ENCODE results near the gene CTU2. TPM values are rescaled to one million over a fixed set of nuclear protein-coding genes. Genes with fewer than 3 reads are reported as not detected.

The CTU2 gene
- total and polyA plus RNA-seq, 9 of the 15 experiments (the other 6 are each of a cell fraction or from before 2014, with no cell fraction given): 1.3 to 105 (median 23.2) TPM

DNA sequence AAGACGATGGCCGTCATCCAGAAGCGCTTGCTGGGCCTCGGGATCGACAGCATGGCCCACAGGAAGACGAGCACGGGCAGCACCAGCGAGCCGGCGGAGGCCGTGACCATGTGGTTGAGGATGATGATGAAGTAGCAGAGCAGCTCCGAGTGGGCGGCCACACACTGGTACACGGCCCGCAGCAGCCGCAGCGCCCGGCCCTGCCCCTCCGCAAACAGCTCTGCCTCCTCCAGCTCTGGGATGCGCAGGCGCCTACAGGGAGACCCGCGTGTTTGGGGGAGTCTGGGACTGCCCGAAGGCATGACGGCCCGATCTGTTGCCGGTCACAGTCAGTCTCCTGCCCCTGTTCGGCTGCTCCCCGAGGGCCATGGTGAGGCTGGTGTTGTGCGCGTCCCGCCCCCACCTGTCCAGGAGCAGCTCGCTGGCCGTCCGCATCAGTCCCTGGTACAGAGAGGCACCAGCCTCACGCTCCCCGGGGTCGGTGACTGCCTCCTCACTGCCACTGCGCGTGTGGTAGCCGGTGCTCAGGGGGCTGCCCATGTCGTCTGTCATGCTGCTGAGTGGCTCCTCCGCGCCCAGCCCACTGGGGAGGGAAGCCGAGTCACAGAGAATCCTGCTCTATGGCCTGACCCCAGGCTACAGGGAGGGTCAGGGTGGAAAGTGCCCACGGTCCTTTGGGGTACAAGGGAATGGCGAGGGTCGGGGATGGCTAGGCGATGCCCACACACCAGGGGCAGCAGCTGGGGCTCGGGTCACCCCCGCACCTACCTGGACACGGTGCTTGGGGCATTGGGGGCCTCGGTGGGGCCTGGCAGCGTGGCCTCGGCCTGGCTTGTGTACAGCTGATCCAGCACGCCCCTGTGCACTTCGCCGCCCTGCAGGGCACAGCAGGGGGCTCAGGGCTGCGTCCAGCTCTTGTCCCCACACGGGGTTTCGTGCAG, 15.8 kb downstream of the CTU2 start (continued):
- TF ChIP-seq HMGN3 (IDR thresholded peaks at IDR 0.05; ENCODE audit: borderline replicate concordance, extremely low read depth, insufficient read length, low read depth, low read length) (no peak), CREB1 (IDR thresholded peaks at IDR 0.05) (no peak), CREB1 (CRISPR knock-in tag; IDR thresholded peaks at IDR 0.05) (0 out of 2 replicates have a peak, but pooled peaks have one; percentile 18), NR1H2 (CRISPR knock-in tag; IDR thresholded peaks at IDR 0.05) (no peak), POLR2G (IDR thresholded peaks at IDR 0.05; ENCODE audit: low read depth, low read length) (peak; percentile 67), TBL1XR1 (IDR thresholded peaks at IDR 0.05; ENCODE audit: low read length in 2 of 2) (no peak), FIP1L1 (IDR thresholded peaks at IDR 0.05; ENCODE audit: low read depth, low read length, poor library complexity, severe bottlenecking) (peak; percentile 62), HNRNPL (IDR thresholded peaks at IDR 0.05; ENCODE audit: low read depth, low read length) (peak; percentile 43; the same call in 1 of the 2 replicates), ZSCAN32 (CRISPR knock-in tag; IDR thresholded peaks at IDR 0.05) (no peak)
